Lower lobe of right lung (tissue), 2 donors: Measurements from ENCODE around the gene APOL5. TPM values are rescaled to one million over a fixed set of nuclear protein-coding genes. Genes with fewer than 3 reads are reported as not detected.
"Not testable (repeated sequence)": the region's sequence is repeated elsewhere in the genome, so short reads cannot be mapped to it uniquely, and the experiment has no call there.

Source experiments
- ATAC-seq, 2 donors: fragments of 200-7000 bp; cut with Tn5 transposase; one replicate each; pipeline ENCODE4 v1.9.1; 2020 to 2022; ENCODE audit warnings: mild to moderate bottlenecking in 2 of 2, moderate library complexity in 2 of 2
- DNase-seq: peaks from one replicate; pipeline ENCODE4 v3.0.0-alpha.2; 2020
- H3K27ac ChIP-seq: fragments of 200-600 bp; one replicate; pipeline ENCODE4 v1.8.0; 2022
- H3K27me3 ChIP-seq: fragments of 200-600 bp; one replicate; pipeline ENCODE4 v1.8.0; 2022; ENCODE audit warnings: low read depth
- H3K36me3 ChIP-seq: fragments of 200-600 bp; one replicate; pipeline ENCODE4 v1.8.0; 2022; ENCODE audit warnings: mild to moderate bottlenecking
- H3K4me1 ChIP-seq: fragments of 200-600 bp; one replicate; pipeline ENCODE4 v1.8.0; 2022
- H3K4me3 ChIP-seq: fragments of 200-600 bp; one replicate; pipeline ENCODE4 v1.8.0; 2022; ENCODE audit warnings: mild to moderate bottlenecking
- H3K9me3 ChIP-seq: fragments of 200-600 bp; one replicate; pipeline ENCODE4 v1.8.0; 2022
- intact Hi-C: fragments of 100-400 bp; cut with DNase I; formaldehyde crosslinking; loops from one replicate; pipeline ENCODE4 v1.11.0; 2022
- total RNA-seq: library from RNA; stranded (reverse); fragmentation: NEBNext Ultra II Directional; extraction: Animal tissue kit (Norgen Biotek cat#: 25700); gene quantifications from one replicate; pipeline ENCODE4 v1.2.1, GENCODE V29; 2021
- TF ChIP-seq, protein P1 (sequence below): fragments of 200-600 bp; IDR thresholded peaks from one replicate; pipeline ENCODE4 v1.8.0; 2022; ENCODE audit warnings: antibody characterized with exemption, mild to moderate bottlenecking
- donor health status: DM: no; HTN: yes; CAD: no; lungs with severe emphysema.

The APOL5 gene
- total RNA-seq, 1 donor from 2014 or later = not detected

DNA sequence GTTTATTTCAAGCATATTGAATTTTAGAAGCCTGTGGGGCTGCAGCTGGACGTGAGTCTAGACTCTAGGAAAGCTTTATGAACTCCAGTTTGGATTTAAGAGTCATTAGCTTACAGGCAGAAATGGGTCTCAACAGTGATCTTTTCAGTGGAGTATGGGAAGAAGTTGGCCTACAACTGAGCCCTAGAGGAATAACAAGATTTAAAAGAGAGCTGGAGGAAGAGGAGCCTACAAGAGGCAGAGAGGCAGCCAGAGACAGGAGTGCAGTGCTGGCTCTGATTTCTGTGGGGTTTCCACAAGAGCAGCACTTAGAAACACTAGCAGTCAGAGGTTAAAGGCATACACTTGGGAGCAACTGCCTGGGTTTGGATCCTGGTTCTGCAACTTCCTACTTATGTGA, 17.9 kb downstream of the APOL5 start:
- Histone ChIP-seq H3K9me3 (no peaks in the 10 kb centered on the region), H3K4me1 (no peaks in the 10 kb centered on the region), H3K4me3 (no peak overlapping the region), H3K27me3 (no peaks in the 10 kb centered on the region), H3K36me3 (peaks cover 18% of the 10 kb centered on the region), H3K27ac (no peak overlapping the region)
- intact Hi-C loops = no loop called here
- no peak for DNase-seq
- ATAC-seq = no peak
- TF ChIP-seq, protein P1, sequence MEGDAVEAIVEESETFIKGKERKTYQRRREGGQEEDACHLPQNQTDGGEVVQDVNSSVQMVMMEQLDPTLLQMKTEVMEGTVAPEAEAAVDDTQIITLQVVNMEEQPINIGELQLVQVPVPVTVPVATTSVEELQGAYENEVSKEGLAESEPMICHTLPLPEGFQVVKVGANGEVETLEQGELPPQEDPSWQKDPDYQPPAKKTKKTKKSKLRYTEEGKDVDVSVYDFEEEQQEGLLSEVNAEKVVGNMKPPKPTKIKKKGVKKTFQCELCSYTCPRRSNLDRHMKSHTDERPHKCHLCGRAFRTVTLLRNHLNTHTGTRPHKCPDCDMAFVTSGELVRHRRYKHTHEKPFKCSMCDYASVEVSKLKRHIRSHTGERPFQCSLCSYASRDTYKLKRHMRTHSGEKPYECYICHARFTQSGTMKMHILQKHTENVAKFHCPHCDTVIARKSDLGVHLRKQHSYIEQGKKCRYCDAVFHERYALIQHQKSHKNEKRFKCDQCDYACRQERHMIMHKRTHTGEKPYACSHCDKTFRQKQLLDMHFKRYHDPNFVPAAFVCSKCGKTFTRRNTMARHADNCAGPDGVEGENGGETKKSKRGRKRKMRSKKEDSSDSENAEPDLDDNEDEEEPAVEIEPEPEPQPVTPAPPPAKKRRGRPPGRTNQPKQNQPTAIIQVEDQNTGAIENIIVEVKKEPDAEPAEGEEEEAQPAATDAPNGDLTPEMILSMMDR = no peak

GRCh38 chr22:35736166-35736565, 18.5 kb downstream of the APOL5 start:
- TF ChIP-seq, protein P1 = no peak
- Histone ChIP-seq H3K27ac (no peak overlapping the region), H3K9me3 (no peaks in the 10 kb centered on the region), H3K27me3 (no peaks in the 10 kb centered on the region), H3K4me3 (no peak overlapping the region), H3K4me1 (no peaks in the 10 kb centered on the region), H3K36me3 (peaks cover 18% of the 10 kb centered on the region)
- intact Hi-C loops = no loop called here
- ATAC-seq = no peak
- DNase-seq = no peak

- H3K4me3 ChIP-seq = no peak overlapping the region
- intact Hi-C loops = no loop called here
- ATAC-seq (no peak), DNase-seq (no peak)
- no peak overlapping the region for H3K27ac ChIP-seq
- H3K27me3 ChIP-seq = no peaks in the 10 kb centered on the region
- H3K4me1 ChIP-seq = no peaks in the 10 kb centered on the region
- TF ChIP-seq, protein P1 = no peak
- no peaks in the 10 kb centered on the region for H3K9me3 ChIP-seq
- peaks cover 18% of the 10 kb centered on the region for H3K36me3 ChIP-seq
Measured at GRCh38 chr22:35736701-35737100, 19.0 kb downstream of the APOL5 start.

DNA sequence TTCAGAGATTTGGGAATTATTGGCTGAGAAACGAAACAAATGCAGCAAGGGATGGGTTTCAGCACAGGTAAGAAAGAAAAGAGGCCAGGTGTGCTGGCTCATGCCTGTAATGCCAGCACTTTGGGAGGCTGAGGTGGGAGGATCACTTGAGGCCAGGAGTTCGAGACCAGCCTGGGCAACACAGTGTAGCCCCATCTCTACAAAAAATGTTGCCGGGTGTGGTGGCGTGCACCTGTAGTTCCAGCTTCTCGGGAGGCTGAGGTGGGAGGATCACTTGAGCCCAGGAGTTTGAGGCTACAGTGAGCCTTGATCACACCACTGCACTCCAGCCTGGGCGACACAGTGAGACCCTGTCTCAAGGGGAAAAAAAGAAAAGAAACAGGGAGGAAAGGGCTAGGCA, 20.2 kb downstream of the APOL5 start:
- peaks cover 22% of the 10 kb centered on the region for H3K36me3 ChIP-seq
- H3K4me3 ChIP-seq, intact Hi-C loops, H3K9me3 ChIP-seq, DNase-seq, H3K27ac ChIP-seq, H3K27me3 ChIP-seq, H3K4me1 ChIP-seq, ATAC-seq: not testable (repeated sequence)

- TF ChIP-seq, protein P1 = peak; percentile 16
- H3K27ac ChIP-seq = no peak overlapping the region
- peaks cover 36% of the 10 kb centered on the region for H3K36me3 ChIP-seq
- DNase-seq = no peak
- H3K4me3 ChIP-seq = no peak overlapping the region
- H3K4me1 ChIP-seq = no peaks in the 10 kb centered on the region
- intact Hi-C loops = no loop called here
- H3K9me3 ChIP-seq = no peaks in the 10 kb centered on the region
- ATAC-seq = no peak
- H3K27me3 ChIP-seq = no peaks in the 10 kb centered on the region
Measured at GRCh38 chr22:35739076-35739930, 21.6 kb downstream of the APOL5 start.

DNA sequence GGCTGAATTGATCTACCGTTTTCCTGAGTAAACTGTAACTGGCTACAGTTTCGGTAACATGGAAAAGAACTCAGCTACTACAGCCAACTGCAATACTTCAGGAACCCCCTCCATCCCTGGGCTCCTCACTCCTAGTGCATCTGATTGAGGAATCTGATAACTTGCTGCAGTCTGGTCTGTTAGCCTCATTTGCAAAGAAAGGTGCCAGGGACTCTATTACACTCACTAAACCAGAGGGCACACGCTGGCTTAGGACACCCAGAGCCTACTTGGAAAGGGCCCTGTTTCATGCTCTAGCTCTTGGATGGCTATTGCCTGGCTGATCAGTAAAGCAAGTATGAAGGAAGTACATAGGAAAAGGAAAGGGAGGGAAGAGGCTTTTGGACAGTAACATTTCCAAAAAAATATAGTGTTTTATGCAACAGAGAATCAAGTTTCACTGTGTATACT, 22.3 kb downstream of the APOL5 start:
- ATAC-seq (no peak), DNase-seq (no peak)
- Histone ChIP-seq H3K27me3 (no peaks in the 10 kb centered on the region), H3K9me3 (no peaks in the 10 kb centered on the region), H3K36me3 (peaks cover 39% of the 10 kb centered on the region), H3K4me3 (no peak overlapping the region), H3K27ac (no peak overlapping the region), H3K4me1 (no peaks in the 10 kb centered on the region)
- TF ChIP-seq, protein P1 = no peak
- intact Hi-C loops = no loop called here
